Fibroblast of pulmonary artery (primary cell): ENCODE data around the gene C12orf50.
"Not testable (repeated sequence)": the region's sequence is repeated elsewhere in the genome, so short reads cannot be mapped to it uniquely, and the experiment has no call there.

ENCODE experiments used
- DNase-seq: peaks from one replicate; pipeline ENCODE4 v3.0.0-alpha.2; 2010; ENCODE audit warnings: low read depth
- H3K4me3 ChIP-seq: replicated peaks from 2 replicates; pipeline ENCODE4 v1.5.1; 2011; ENCODE audit warnings: low read depth, mild to moderate bottlenecking, control low read depth, low read length, moderate library complexity
- CTCF ChIP-seq: IDR thresholded peaks from 2 replicates; pipeline ENCODE4 v1.5.1; 2011; ENCODE audit warnings: mild to moderate bottlenecking, control low read depth, low read length, inconsistent platforms; ENCODE audit errors: missing control alignments

C12orf50 gene

GRCh38 chr12:88056571-88056970, 27.4 kb upstream of the C12orf50 start:
- no peak for TF ChIP-seq CTCF
- DNase-seq, result no peak
- no peak overlapping the region for H3K4me3 ChIP-seq

GRCh38 chr12:88052686-88053085, 23.5 kb upstream of the C12orf50 start:
- H3K4me3 ChIP-seq, result no peak overlapping the region
- DNase-seq, result peak; percentile 69
- peak; percentile 68 for TF ChIP-seq CTCF

GRCh38 chr12:88044035-88044434, 14.8 kb upstream of the C12orf50 start:
- no peak overlapping the region for H3K4me3 ChIP-seq
- TF ChIP-seq CTCF, result no peak
- DNase-seq, result no peak

- no peak for TF ChIP-seq CTCF
- no peak overlapping the region for H3K4me3 ChIP-seq
- DNase-seq, result no peak
Measured at GRCh38 chr12:88037770-88038169, 8.6 kb upstream of the C12orf50 start.

- H3K4me3 ChIP-seq, result peak overlapping the region; percentile 89
- no peak for TF ChIP-seq CTCF
- DNase-seq, result peak; percentile 36
Measured at GRCh38 chr12:88036353-88036965, 7.3 kb upstream of the C12orf50 start.

- H3K4me3 ChIP-seq, result peak overlapping the region; percentile 89
- DNase-seq, result no peak
- no peak for TF ChIP-seq CTCF
Measured at GRCh38 chr12:88035907-88036289, 6.7 kb upstream of the C12orf50 start.

GRCh38 chr12:88035271-88035906, 6.2 kb upstream of the C12orf50 start:
- peak overlapping the region; percentile 89 for H3K4me3 ChIP-seq
- no peak for TF ChIP-seq CTCF
- DNase-seq, result peak; percentile 87

- DNase-seq, H3K4me3 ChIP-seq: not testable (repeated sequence)
Measured at GRCh38 chr12:88031161-88031560, 2.0 kb upstream of the C12orf50 start.
